T47D (cell line): ENCODE data around the gene TBL1Y.

Experiments
- DNase-seq, 2 experiments: peaks; one replicate each; pipeline versions ENCODE4 v3.0.0 to v3.0.0-alpha.2; 2011 to 2012; ENCODE audit warnings: low read depth in 1 of 2, low spot score in 1 of 2
- JUND ChIP-seq: IDR thresholded peaks from 2 replicates; pipeline ENCODE4 v1.6.1; 2012; ENCODE audit warnings: low read depth
- in situ Hi-C: cut with HindIII; loops from 2 replicates; pipeline ENCODE4 v1.10.0; 2016; ENCODE audit warnings: low sequenced_read_pairs, low pct_unique_long_range_greater_than_20kb

TBL1Y gene

DNA sequence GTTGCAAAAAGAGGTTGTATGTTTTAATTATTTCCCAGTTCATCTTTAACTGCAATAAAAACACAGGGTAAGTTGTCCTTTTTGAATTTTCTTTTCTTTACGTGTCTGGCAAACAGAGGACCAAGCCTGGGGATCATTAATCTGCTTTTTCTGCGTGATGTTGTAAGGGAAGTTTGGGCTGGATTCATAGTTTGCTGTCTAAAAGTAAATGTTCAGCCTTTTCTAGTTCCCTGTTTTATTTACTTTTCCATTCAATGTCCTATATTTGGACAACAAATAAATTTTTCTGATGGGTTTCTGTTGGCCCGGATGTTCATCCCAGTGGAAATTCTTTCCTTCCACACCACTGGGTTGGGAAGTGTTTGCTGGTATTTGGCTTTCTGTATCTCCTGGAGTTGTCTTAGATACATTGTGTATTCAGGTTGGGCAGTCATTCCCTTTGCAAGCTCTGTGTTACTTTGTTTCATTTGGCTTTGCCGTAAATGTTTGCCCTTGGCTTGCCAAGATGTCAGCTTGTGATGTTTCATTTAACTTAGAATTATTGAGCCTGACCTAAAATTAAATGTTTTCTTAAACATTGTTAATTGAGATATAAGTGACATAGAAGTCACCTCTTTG lies 21.4 kb downstream of the TBL1Y start:
- in situ Hi-C loops = no loop called here
- no peak for DNase-seq

DNA sequence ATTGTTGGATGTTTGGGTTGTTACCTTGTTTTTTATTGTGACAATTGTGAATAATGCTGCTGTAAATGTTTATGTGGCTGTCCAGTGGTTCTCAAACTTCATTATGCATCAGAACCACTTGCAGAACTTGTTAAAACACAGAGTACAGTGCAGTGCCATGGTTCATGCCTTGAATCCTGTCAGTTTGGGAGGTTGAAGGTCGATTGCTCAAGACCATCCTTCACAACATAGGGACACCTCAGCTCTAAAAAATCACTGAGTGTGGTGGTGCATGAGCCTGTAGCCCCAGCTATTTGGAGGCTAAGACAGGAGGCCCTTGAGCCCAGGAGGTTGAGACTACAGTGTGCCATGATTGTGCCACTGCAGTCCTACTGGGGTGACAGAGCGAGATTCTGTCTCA lies 25.0 kb downstream of the TBL1Y start:
- no peak for TF ChIP-seq JUND
- no peak for DNase-seq
- in situ Hi-C loops = no loop called here

More for the DNA sequence above, 21.4 kb downstream of the TBL1Y start:
- TF ChIP-seq JUND = no peak

DNA sequence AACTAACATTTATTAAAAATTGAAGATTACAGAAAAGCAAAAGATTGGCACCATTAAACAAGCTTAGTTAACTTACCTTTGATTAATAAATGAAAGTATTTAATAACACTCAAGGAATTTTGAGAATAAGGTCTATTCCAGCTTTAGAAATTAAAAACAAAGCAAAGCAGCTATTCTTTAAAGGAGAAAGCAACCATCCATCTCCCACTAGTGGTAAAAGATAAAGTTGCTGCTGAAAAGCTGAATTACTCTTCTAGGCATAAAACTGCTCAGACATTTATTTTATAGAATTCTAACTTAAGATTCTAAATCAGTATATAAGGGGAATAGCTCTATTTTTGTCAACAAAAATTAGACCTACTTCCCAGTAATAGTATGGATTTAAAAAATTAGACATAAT lies 37.2 kb downstream of the TBL1Y start:
- no peak for DNase-seq

DNA sequence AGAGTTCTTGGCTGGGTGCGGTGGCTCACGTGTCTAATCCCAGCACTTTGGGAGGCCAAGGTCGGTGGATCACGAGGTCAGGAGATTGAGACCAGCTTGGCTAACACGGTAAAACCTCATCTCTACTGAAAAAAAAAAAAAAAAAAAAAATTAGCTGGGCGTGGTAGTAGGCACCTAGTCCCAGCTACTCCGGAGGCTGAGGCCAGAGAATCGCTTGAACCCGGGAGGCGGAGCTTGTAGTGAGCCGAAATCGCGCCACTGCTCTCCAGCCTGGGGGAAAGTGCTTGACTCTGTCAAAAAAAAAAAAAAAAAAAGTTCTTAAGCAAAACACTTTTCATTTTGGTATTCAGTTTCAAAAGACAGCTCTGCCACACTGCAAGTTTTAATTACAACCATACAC lies 37.9 kb downstream of the TBL1Y start:
- in situ Hi-C loops = no loop called here
- no peak for TF ChIP-seq JUND
- no peak for DNase-seq

More for the DNA sequence above, 37.2 kb downstream of the TBL1Y start:
- in situ Hi-C loops = no loop called here
- no peak for TF ChIP-seq JUND

DNA sequence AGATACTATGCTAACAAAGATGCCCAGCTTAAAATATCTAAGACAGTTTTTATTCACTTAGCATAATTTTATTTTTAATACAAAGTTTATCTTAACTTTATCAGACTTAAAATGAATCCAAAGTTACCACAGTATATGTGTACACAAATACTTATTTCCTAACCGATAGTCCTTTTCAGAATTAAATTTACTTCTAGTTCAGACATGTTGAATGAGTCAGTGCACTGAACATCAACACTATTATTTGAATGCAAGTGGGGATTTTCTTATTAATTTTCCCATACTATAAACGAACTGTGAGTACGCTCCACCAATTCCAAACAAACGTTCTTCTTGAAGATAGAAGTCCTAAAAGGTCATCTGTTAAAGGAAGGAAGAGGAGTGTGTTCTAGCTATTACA lies 39.5 kb downstream of the TBL1Y start:
- DNase-seq = no peak
- in situ Hi-C loops = no loop called here
- TF ChIP-seq JUND = no peak

DNA sequence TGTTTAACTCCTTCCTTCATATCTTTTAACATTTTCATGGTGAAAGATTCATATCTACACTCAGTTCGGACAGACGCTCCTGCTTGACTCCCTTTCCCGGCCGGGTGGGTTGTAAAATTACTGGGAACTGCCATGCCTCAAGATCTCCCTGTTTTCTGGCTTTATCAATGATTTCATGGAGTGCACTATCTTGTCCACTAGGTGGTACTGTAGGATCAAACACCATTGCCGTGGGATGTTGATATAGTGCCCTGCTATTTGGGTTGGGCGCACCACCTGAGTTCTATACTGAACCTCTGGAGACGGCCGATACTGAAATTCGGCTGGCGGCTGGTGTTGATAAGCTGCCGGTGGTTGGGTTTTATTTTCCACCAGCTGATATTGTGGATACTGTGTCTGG lies 54.2 kb downstream of the TBL1Y start:
- no peak for TF ChIP-seq JUND
- DNase-seq = no peak
- in situ Hi-C loops = no loop called here

DNA sequence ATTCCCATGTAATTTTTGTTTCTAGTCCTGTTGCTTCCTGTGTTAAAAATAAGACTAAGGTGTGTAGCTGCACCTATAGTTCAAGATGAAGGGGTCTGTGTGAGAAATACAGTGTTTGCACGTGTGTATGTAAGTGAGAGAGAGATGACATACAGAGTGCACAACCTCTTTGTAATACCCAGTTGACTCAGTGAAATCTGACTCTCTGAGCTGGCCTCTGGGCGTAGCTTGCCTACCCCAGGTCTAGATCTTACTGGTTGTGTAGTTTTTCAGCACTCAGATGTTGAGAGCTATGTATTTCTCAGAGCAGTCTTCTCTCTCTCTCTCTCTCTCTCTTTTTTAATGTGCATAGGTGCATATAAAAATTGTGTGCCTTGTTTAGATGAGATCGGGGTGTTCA lies 56.0 kb downstream of the TBL1Y start:
- no peak for DNase-seq
- no peak for TF ChIP-seq JUND
- in situ Hi-C loops = no loop called here

DNA sequence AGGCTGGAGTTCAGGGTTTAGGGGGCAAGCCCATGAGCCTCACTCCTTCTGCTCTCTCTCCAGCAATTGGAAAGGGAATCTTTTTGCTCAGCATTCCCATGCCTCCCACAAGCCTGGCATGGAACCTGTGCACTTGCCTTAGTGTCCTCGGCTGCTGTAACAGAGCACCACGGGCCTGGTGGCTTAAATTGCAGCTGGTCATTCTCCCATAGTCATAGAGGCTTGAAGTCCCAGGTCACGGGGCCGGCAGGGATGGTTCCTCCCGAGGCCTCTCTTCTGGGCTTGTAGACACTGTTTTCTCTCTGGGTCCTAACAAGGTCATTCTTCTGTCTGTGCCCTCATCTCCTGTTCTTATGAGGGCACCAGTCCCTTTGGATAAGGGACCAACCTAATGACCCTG lies 57.2 kb downstream of the TBL1Y start:
- in situ Hi-C loops = no loop called here
- DNase-seq = no peak
- no peak for TF ChIP-seq JUND

DNA sequence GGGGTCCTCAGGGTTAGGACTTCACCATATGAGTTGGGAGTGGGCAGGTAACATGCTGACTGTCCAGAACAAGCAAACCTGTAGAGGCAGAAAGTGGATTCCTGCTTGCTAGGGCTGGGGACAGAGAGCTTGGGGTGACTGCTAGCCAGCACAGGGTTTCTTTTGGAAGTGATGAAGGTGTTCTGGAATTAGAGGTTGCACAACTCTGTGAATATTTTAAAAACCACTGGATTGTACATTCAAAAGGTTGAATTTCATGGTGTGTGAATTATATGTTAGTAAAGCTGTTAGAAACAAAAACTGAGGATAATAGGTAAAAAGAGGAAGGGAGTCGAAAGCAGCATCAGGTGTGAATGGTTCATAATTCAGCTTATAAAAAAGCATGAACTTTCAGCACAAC lies 57.7 kb downstream of the TBL1Y start:
- in situ Hi-C loops = no loop called here
- no peak for DNase-seq
- TF ChIP-seq JUND = no peak

DNA sequence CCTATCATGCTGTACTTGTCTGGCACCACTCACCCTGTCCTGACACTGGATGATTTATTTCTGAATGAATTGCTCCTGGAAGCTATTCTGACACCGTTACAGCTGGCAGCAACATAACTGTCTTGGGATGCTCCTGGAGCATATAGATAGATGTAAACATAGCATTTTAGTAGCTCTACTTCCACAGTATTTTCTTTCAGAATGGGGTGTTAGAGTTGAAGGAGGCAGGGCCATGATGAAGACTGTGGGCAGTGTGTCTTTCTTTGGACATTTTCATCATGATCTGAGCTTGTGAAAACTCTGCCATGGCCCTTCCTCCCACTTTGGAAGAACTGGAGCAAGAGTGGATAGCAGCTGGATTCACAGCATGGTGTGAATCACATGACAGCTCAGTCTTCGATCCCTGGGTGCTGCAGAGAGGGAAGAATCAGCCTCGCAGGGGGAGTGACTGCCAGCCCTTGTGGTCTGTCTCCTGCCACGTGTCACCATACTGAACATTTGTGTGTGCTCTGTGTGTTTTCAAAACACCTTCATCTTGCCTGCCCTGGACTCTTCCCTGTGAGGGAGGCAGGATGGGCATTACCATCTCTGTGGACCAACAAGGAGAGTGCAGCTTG lies 61.9 kb downstream of the TBL1Y start:
- no peak for TF ChIP-seq JUND
- in situ Hi-C loops = no loop called here

DNA sequence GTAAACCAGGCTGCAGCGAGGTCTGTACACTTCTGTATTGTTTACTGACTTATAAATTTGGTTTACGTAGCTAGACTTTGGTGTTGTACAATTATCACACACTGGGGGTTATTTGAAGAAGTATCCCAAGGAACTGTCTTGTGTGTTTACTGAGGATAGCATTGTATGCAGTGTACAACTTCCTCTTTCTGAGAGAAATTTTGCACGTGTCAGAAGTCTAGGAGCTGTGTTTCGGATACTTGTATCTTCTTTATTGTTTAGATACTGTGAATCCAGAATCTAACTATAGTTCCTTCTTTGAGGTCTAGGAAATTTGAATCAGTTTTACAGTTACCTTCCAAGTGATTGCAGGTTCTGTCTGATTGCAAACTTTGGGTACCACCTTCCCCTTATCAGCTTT lies 64.5 kb downstream of the TBL1Y start:
- no peak for TF ChIP-seq JUND
- DNase-seq = no peak
- in situ Hi-C loops = no loop called here

More for the DNA sequence above, 61.9 kb downstream of the TBL1Y start:
- no peak for DNase-seq

DNA sequence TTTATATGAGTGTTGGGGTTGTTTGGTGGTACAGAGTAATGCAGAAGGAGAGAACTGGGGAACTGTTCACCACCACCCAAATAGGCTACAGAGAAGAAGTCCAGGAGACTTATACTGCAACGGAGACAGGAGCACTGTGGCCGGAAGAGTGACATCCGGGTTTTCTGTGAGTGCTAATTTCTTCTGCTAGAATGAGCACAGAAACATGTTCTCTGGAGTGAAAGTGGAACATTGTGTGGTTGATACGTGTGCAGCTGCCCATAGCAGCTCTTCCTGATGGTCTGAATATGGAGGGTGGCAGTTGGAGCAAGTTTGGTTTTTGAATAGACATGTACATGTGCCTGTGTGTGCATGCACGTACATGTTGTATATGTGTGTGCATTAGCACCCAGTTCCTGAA lies 67.3 kb downstream of the TBL1Y start:
- no peak for TF ChIP-seq JUND
- in situ Hi-C loops = no loop called here
- DNase-seq = no peak

DNA sequence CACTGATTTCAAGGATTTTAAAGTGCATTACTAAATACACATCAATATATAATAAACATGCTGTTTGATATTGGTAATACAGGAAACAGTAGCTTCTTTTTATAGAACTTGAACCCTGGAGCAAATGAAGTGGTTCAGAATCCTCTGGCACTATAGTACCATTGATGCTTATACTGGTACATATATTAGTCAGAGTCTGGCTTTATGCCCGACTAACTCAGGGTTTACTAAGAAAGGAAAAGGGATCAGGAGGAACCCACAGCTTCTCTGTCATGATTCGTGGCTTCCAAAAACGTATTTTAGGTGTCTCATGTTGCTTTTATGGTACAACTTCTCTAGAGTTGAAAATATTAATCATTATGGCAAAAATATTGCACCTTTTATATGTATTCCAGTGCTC lies 72.7 kb downstream of the TBL1Y start:
- no peak for TF ChIP-seq JUND
- in situ Hi-C loops = no loop called here

DNA sequence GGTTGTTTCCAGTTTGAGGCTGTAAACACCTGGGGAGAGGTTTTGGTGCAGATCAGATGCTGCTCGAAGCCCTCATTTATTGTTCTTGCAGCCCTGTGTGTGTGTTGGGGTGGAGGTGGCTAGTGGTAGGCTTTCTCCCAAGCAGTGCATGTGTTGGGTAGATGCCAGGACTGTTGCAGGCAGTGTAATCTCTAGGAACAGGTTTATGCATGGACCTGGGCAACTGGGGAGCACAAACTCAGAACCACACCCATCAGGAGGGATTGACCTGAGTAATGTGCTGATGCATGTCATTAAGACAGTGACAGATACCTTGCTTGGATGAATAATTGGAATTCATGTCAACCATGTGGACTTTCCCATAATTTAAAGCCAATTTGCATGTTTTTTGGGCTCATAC lies 77.3 kb downstream of the TBL1Y start:
- no peak for DNase-seq
- no peak for TF ChIP-seq JUND
- in situ Hi-C loops = no loop called here

More for the DNA sequence above, 72.7 kb downstream of the TBL1Y start:
- no peak for DNase-seq
